ENCODE measurements around the gene CADPS2.

DNA sequence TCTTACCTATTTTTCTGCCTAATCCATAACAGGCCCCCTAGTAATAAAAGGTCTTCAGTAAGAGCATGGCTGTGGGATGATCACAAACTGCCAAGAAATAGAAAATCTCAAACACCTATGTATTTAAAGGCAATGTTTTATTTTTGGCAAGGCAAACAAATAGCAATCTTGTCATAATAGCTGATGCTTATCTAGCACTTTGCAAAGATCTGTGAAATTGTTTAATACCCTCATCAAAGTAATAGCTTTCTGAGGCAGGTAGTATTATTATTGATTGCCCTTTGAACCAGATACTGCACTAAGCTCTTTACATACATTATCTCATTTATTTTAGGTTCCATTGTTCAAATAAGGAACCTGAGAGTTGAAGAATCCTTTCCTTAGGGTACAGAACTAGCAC, 1.6 kb upstream of the CADPS2 start:
- TF ChIP-seq CTCF (IDR thresholded peaks at IDR 0.05) (no peak), EP300 (IDR thresholded peaks at IDR 0.05) (no peak), POLR2AphosphoS5 (IDR thresholded peaks at IDR 0.05) (no peak)
